HepG2 (cell line): ENCODE measurements around the gene EEFSEC. TPM values are rescaled to one million over a fixed set of nuclear protein-coding genes. Genes with fewer than 3 reads are reported as not detected.

Experiments used
- E2F2 ChIP-seq: sonication (generic); formaldehyde crosslinking; IDR thresholded peaks from 2 replicates; pipeline ENCODE4 v1.4.0; 2020; ENCODE audit warnings: missing genetic modification reagents, borderline replicate concordance
- ZFX ChIP-seq: sonication (generic); formaldehyde crosslinking; IDR thresholded peaks from 2 replicates; pipeline ENCODE4 v1.4.0; 2020; ENCODE audit warnings: mild to moderate bottlenecking, low read depth, missing genetic modification reagents, moderate library complexity
- ZNF460 ChIP-seq: sonication (generic); formaldehyde crosslinking; IDR thresholded peaks from 2 replicates; pipeline ENCODE4 v1.5.1; 2020; ENCODE audit warnings: missing genetic modification reagents, mild to moderate bottlenecking, borderline replicate concordance
- polyA plus RNA-seq, 8 experiments: library from polyadenylated mRNA; depleted of rRNA in 3 of 8; stranded (reverse) in 7 of 8; unstranded in 1 of 8; fragments of >200 nt; fragmentation: Illumina TruSeq in 4 of 8; extraction: Trizol in 4 of 8; gene quantifications; 2 replicates each; pipeline versions ENCODE4 v1.2.1 to v1.2.3, GENCODE V29; 2011 to 2016; ENCODE audit warnings: low read depth in 4 of 8, missing spikeins in 1 of 8, mixed read lengths in 1 of 8; ENCODE audit not compliant: insufficient read depth in 1 of 8
- total RNA-seq, 5 experiments: library from RNA; depleted of rRNA; stranded (reverse); fragments of >200 nt; fragmentation: Illumina TruSeq; extraction: Trizol; gene quantifications; 2 replicates each; pipeline ENCODE4 v1.2.3, GENCODE V29; 2016; ENCODE audit warnings: low read depth in 1 of 5
- TF ChIP-seq, protein P1 (sequence below), 2 experiments: IDR thresholded peaks; 2 replicates each; pipeline ENCODE4 v1.6.1; 2011 to 2012; ENCODE audit warnings: low read length in 2 of 2, borderline replicate concordance in 1 of 2, low read depth in 1 of 2, mild to moderate bottlenecking in 1 of 2, moderate library complexity in 1 of 2
- TF ChIP-seq, protein P2 (sequence below): sonication (generic); formaldehyde crosslinking; IDR thresholded peaks from 2 replicates; pipeline ENCODE4 v1.5.0; 2020; ENCODE audit warnings: mild to moderate bottlenecking, low read depth, missing genetic modification reagents, borderline replicate concordance

The EEFSEC gene
- total and polyA plus RNA-seq, 2 of the 13 experiments (the other 11 are each of a cell fraction or from before 2014, with no cell fraction given) = 6.4 to 24.2 TPM

GRCh38 chr3:128232376-128233178 is 79.3 kb downstream of the EEFSEC start (continued):
- TF ChIP-seq, protein P1, sequence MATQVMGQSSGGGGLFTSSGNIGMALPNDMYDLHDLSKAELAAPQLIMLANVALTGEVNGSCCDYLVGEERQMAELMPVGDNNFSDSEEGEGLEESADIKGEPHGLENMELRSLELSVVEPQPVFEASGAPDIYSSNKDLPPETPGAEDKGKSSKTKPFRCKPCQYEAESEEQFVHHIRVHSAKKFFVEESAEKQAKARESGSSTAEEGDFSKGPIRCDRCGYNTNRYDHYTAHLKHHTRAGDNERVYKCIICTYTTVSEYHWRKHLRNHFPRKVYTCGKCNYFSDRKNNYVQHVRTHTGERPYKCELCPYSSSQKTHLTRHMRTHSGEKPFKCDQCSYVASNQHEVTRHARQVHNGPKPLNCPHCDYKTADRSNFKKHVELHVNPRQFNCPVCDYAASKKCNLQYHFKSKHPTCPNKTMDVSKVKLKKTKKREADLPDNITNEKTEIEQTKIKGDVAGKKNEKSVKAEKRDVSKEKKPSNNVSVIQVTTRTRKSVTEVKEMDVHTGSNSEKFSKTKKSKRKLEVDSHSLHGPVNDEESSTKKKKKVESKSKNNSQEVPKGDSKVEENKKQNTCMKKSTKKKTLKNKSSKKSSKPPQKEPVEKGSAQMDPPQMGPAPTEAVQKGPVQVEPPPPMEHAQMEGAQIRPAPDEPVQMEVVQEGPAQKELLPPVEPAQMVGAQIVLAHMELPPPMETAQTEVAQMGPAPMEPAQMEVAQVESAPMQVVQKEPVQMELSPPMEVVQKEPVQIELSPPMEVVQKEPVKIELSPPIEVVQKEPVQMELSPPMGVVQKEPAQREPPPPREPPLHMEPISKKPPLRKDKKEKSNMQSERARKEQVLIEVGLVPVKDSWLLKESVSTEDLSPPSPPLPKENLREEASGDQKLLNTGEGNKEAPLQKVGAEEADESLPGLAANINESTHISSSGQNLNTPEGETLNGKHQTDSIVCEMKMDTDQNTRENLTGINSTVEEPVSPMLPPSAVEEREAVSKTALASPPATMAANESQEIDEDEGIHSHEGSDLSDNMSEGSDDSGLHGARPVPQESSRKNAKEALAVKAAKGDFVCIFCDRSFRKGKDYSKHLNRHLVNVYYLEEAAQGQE (IDR thresholded peaks at IDR 0.05; ENCODE audit: borderline replicate concordance in 1 of 2, low read depth in 1 of 2, low read length in 2 of 2) = no peak
- TF ChIP-seq, protein P2, sequence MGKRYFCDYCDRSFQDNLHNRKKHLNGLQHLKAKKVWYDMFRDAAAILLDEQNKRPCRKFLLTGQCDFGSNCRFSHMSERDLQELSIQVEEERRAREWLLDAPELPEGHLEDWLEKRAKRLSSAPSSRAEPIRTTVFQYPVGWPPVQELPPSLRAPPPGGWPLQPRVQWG (CRISPR knock-in tag) = no peak
- no peak for TF ChIP-seq ZNF460 (CRISPR knock-in tag)
- TF ChIP-seq ZFX = no peak
- no peak for TF ChIP-seq E2F2 (CRISPR knock-in tag)
